Measurements from ENCODE around the gene UBL5. TPM values are rescaled to one million over a fixed set of nuclear protein-coding genes. Genes with fewer than 3 reads are reported as not detected.
"Not testable (repeated sequence)": the region's sequence is repeated elsewhere in the genome, so short reads cannot be mapped to it uniquely, and the experiment has no call there.

The UBL5 gene
- 303 and 490 TPM in 2 replicates for total RNA-seq (2014; rRNA removed; shearing (Covaris generic); ENCODE audit: low replicate concordance)

GRCh38 chr19:9827289-9828238 is at the start of gene UBL5:
UBL5 (plus strand) TSS chr19:9827918; CDS start chr19:9828338, 420 bp downstream.
- Histone ChIP-seq H2AFZ (ENCODE audit: low read length) (no peak within 1 kb of the TSS), H3K79me2 (ENCODE audit: low read length) (peaks cover 55% of the 10 kb centered on the region)
- peak; percentile 97 for DNase-seq

GRCh38 chr19:9782338-9782737 is 45.4 kb upstream of the UBL5 start:
- H3K9me2 ChIP-seq (replicated peaks; ENCODE audit: insufficient read depth, low read length), result no peaks in the 10 kb centered on the region
- H3K27ac ChIP-seq (ENCODE audit: low read length), result no peak overlapping the region
- H3K4me3 ChIP-seq (ENCODE audit: low read length), result no peak overlapping the region
- no peak overlapping the region for H2AFZ ChIP-seq (ENCODE audit: low read length)
- peaks cover 5% of the 10 kb centered on the region; the same call in 1 of the 2 replicates for H3K79me2 ChIP-seq (ENCODE audit: low read length)
- peaks cover 17% of the 10 kb centered on the region for H3K4me1 ChIP-seq (ENCODE audit: low read length)
- DNase-seq, result no peak
- no peaks in the 10 kb centered on the region for H3K27me3 ChIP-seq (ENCODE audit: low read length)
- no peaks in the 10 kb centered on the region for H3K9me3 ChIP-seq (ENCODE audit: low read length)
- H3K9ac ChIP-seq (ENCODE audit: low read length), result no peak overlapping the region
- no peaks in the 10 kb centered on the region for H3K36me3 ChIP-seq (ENCODE audit: insufficient read depth, low read length)
- H3K4me2 ChIP-seq (ENCODE audit: low read depth, low read length, poor library complexity, severe bottlenecking), result no peak overlapping the region
- H4K20me1 ChIP-seq (ENCODE audit: insufficient read depth, low read depth, low read length), result no peaks in the 10 kb centered on the region

More at GRCh38 chr19:9827289-9828238, at the start of gene UBL5:
- peaks cover 15% of the 10 kb centered on the region for H3K4me1 ChIP-seq (ENCODE audit: low read length)
- H3K9ac ChIP-seq (ENCODE audit: low read length), result peak within 1 kb of the TSS; percentile 95
- H3K27me3 ChIP-seq (ENCODE audit: low read length), result no peaks in the 10 kb centered on the region
- no peaks in the 10 kb centered on the region; the same call in 1 of the 2 replicates for H3K36me3 ChIP-seq (ENCODE audit: insufficient read depth, low read length)
- no peaks in the 10 kb centered on the region for H3K9me2 ChIP-seq (replicated peaks; ENCODE audit: insufficient read depth, low read length)
- H4K20me1 ChIP-seq (ENCODE audit: insufficient read depth, low read depth, low read length), result peaks cover 10% of the 10 kb centered on the region; the same call in 1 of the 2 replicates
- H3K4me2 ChIP-seq (ENCODE audit: low read depth, low read length, poor library complexity, severe bottlenecking), result peak within 1 kb of the TSS; percentile 85
- H3K9me3 ChIP-seq (ENCODE audit: low read length), result no peaks in the 10 kb centered on the region
- no peak within 1 kb of the TSS; the same call in 1 of the 2 replicates for H3K27ac ChIP-seq (ENCODE audit: low read length)
- peak within 1 kb of the TSS; percentile 97 for H3K4me3 ChIP-seq (ENCODE audit: low read length)

- H2AFZ ChIP-seq (ENCODE audit: low read length); H3K36me3 ChIP-seq (ENCODE audit: insufficient read depth, low read length); H4K20me1 ChIP-seq (ENCODE audit: insufficient read depth, low read depth, low read length); H3K9me2 ChIP-seq (replicated peaks; ENCODE audit: insufficient read depth, low read length); DNase-seq; H3K27ac ChIP-seq (ENCODE audit: low read length); H3K27me3 ChIP-seq (ENCODE audit: low read length); H3K79me2 ChIP-seq (ENCODE audit: low read length); H3K9me3 ChIP-seq (ENCODE audit: low read length): not testable (repeated sequence)
- H3K9ac ChIP-seq (ENCODE audit: low read length), result peak overlapping the region; percentile 72
- H3K4me3 ChIP-seq (ENCODE audit: low read length), result peak overlapping the region; percentile 70; the same call in 1 of the 2 replicates
- peaks cover 17% of the 10 kb centered on the region for H3K4me1 ChIP-seq (ENCODE audit: low read length)
- peak overlapping the region; percentile 73 for H3K4me2 ChIP-seq (ENCODE audit: low read depth, low read length, poor library complexity, severe bottlenecking)
Observed at GRCh38 chr19:9784163-9784496, 43.6 kb upstream of the UBL5 start.

- Histone ChIP-seq H3K9me3 (ENCODE audit: low read length) (no peaks in the 10 kb centered on the region), H4K20me1 (ENCODE audit: insufficient read depth, low read depth, low read length) (no peaks in the 10 kb centered on the region), H3K4me3 (ENCODE audit: low read length) (peak overlapping the region; percentile 73), H2AFZ (ENCODE audit: low read length) (peak overlapping the region; percentile 77; the same call in 1 of the 2 replicates), H3K9ac (ENCODE audit: low read length) (peak overlapping the region; percentile 72), H3K4me2 (ENCODE audit: low read depth, low read length, poor library complexity, severe bottlenecking) (peak overlapping the region; percentile 75), H3K79me2 (ENCODE audit: low read length) (peaks cover 5% of the 10 kb centered on the region; the same call in 1 of the 2 replicates), H3K9me2 (replicated peaks; ENCODE audit: insufficient read depth, low read length) (no peaks in the 10 kb centered on the region), H3K27ac (ENCODE audit: low read length) (peak overlapping the region; percentile 86), H3K36me3 (ENCODE audit: insufficient read depth, low read length) (no peaks in the 10 kb centered on the region), H3K4me1 (ENCODE audit: low read length) (peaks cover 21% of the 10 kb centered on the region), H3K27me3 (ENCODE audit: low read length) (no peaks in the 10 kb centered on the region)
- peak; percentile 98 for DNase-seq
Observed at GRCh38 chr19:9785367-9786331, 42.1 kb upstream of the UBL5 start.

GRCh38 chr19:9786342-9786741 is 41.4 kb upstream of the UBL5 start:
- Histone ChIP-seq H3K36me3 (ENCODE audit: insufficient read depth, low read length) (no peaks in the 10 kb centered on the region), H3K4me1 (ENCODE audit: low read length) (peaks cover 27% of the 10 kb centered on the region), H3K27me3 (ENCODE audit: low read length) (no peaks in the 10 kb centered on the region), H3K9me3 (ENCODE audit: low read length) (no peaks in the 10 kb centered on the region), H3K9ac (ENCODE audit: low read length) (peak overlapping the region; percentile 71), H3K27ac (ENCODE audit: low read length) (peak overlapping the region; percentile 86), H3K79me2 (ENCODE audit: low read length) (peaks cover 5% of the 10 kb centered on the region; the same call in 1 of the 2 replicates), H3K4me3 (ENCODE audit: low read length) (peak overlapping the region; percentile 51; the same call in 1 of the 2 replicates), H3K9me2 (replicated peaks; ENCODE audit: insufficient read depth, low read length) (no peaks in the 10 kb centered on the region), H4K20me1 (ENCODE audit: insufficient read depth, low read depth, low read length) (no peaks in the 10 kb centered on the region), H3K4me2 (ENCODE audit: low read depth, low read length, poor library complexity, severe bottlenecking) (peak overlapping the region; percentile 75), H2AFZ (ENCODE audit: low read length) (no peak overlapping the region)
- no peak for DNase-seq

- Histone ChIP-seq H3K4me1 (ENCODE audit: low read length) (peaks cover 27% of the 10 kb centered on the region), H3K9ac (ENCODE audit: low read length) (peak overlapping the region; percentile 54), H3K27ac (ENCODE audit: low read length) (peak overlapping the region; percentile 86; the same call in 1 of the 2 replicates), H2AFZ (ENCODE audit: low read length) (no peak overlapping the region), H4K20me1 (ENCODE audit: insufficient read depth, low read depth, low read length) (no peaks in the 10 kb centered on the region), H3K27me3 (ENCODE audit: low read length) (no peaks in the 10 kb centered on the region), H3K4me2 (ENCODE audit: low read depth, low read length, poor library complexity, severe bottlenecking) (peak overlapping the region; percentile 75), H3K9me2 (replicated peaks; ENCODE audit: insufficient read depth, low read length) (no peaks in the 10 kb centered on the region), H3K9me3 (ENCODE audit: low read length) (no peaks in the 10 kb centered on the region), H3K79me2 (ENCODE audit: low read length) (peaks cover 5% of the 10 kb centered on the region; the same call in 1 of the 2 replicates), H3K36me3 (ENCODE audit: insufficient read depth, low read length) (no peaks in the 10 kb centered on the region), H3K4me3 (ENCODE audit: low read length) (peak overlapping the region; percentile 51; the same call in 1 of the 2 replicates)
- DNase-seq, result no peak
Observed at GRCh38 chr19:9786819-9787218, 40.9 kb upstream of the UBL5 start.

DNA sequence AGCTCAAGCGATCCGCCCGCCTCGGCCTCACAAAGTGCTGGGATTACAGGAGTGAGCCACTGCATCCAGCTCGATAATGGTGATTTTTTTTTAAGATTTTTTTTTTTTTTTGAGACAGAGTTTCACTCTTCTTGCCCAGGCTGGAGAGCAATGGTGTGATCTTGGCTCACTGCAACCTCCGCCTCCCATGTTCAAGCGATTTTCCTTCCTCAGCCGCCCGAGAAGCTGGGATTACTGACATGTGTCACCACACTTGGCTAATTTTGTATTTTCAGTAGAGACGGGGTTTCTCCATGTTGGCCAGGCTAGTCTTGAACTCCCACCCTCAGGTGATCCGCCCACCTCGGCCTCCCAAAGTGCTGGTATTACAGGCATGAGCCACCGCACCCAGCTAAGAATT is 39.1 kb upstream of the UBL5 start:
- not testable (repeated sequence) for H3K9me2 ChIP-seq (replicated peaks; ENCODE audit: insufficient read depth, low read length); H3K4me2 ChIP-seq (ENCODE audit: low read depth, low read length, poor library complexity, severe bottlenecking); H4K20me1 ChIP-seq (ENCODE audit: insufficient read depth, low read depth, low read length); H3K27ac ChIP-seq (ENCODE audit: low read length); H2AFZ ChIP-seq (ENCODE audit: low read length); H3K79me2 ChIP-seq (ENCODE audit: low read length); H3K4me3 ChIP-seq (ENCODE audit: low read length); H3K9ac ChIP-seq (ENCODE audit: low read length); DNase-seq; H3K36me3 ChIP-seq (ENCODE audit: insufficient read depth, low read length); H3K27me3 ChIP-seq (ENCODE audit: low read length); H3K9me3 ChIP-seq (ENCODE audit: low read length)
- peaks cover 36% of the 10 kb centered on the region for H3K4me1 ChIP-seq (ENCODE audit: low read length)
